Activated CD4-positive, alpha-beta T cell treated with anti-CD3 and anti-CD28 coated beads, Interleukin-10, Interleukin-2, amounts not matched to agents 100 ng/mL and 50 ng/mL, durations not matched to agents 16 hours and 8 hours (primary cell): ENCODE data around the gene ZNF236.
"Not testable (repeated sequence)": the region's sequence is repeated elsewhere in the genome, so short reads cannot be mapped to it uniquely, and the experiment has no call there.

Experiments
- DNase-seq: peaks from one replicate; pipeline ENCODE4 v3.0.0-alpha.2; 2020

The ZNF236 gene

DNA sequence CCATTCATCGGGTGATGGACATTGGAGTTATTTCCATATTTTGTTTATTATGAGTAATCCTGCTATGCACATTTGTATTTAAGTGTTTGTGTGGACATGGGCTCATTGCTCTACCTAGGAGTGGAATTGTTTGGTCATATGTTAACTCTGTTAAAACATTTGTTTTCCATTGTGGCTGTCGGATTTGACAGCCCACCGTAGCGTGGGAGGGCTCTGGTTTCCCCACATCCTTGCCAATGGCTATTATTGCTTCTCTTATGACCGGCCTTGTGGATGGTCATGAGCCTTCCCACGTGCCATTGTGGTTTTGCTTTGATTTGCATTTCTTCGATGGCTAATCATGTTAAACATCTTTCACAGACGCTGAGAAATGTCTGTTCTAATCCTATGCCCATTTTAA is 92.0 kb downstream of the ZNF236 start:
- no peak for DNase-seq

DNA sequence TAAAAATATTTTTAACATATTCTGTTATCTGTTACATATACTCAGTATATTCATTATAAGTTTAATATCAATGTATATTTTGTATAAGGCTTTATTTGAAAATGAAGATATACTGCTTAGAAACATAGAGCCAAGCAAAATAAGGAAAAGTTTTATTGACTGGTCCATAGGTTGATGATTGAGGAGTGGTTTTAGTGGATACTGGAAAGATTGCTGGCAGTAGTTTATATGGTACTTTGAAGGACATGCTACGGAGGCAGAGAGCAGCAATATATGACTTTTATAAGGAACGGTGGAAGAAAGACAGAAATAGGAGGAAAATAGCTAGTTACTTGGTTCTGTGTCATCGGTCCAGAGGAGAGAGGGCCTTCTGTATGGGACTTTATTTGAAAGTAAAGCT is 92.4 kb downstream of the ZNF236 start:
- no peak for DNase-seq

GRCh38 chr18:76915456-76915855 is 93.1 kb downstream of the ZNF236 start:
- DNase-seq = no peak

DNA sequence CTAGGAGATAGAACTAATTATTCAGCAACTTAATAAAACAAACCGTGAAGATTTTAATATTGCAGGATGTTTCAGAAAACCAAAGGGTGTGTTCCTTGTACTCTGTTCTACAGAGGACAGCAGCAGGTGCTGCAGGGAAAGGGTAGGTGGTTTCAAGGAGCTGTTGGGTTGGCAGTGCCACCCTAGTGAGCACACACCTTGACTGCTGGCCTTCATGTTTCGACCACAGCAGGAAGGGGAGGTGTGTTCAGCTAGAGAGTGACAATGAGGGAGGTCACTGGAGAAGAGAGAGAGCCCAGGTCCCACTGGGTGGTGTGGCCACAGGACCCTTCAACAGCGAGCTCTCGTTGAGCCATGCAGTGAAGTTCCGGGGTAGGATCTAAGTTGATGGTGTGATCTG is 98.6 kb downstream of the ZNF236 start:
- DNase-seq = no peak

- peak; percentile 71 for DNase-seq
Measured at GRCh38 chr18:76922107-76922506, 99.8 kb downstream of the ZNF236 start.

DNA sequence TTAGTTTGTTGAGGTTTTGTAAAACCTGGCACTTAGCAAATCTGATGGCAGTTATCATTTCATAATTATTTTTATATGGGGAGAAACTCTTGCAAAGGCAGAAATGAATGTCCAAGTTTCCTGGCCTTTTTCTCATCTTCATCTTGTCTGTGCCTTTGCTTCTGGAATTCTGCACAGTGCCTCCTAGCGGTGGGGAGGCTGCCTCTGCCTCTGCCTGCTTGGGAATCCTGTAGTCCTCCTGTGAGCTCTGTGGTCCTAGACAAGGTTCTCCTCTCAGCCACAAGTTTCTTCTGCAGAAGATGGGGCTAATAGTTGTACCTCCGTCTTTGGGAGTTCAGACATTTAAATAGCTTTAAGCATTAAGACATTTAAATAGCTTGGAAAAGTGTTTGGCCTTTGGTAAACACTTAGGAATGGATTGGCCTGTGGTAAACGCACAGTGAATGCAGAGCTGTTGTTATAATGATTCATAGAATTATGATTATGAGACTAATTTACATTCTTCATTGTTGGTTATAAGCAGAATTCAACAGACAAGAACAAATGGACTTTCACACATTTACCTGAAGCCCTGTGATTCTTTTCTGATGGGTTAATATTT is 101.2 kb downstream of the ZNF236 start:
- no peak for DNase-seq

GRCh38 chr18:76925501-76925900 is 103.1 kb downstream of the ZNF236 start:
- DNase-seq = no peak

DNA sequence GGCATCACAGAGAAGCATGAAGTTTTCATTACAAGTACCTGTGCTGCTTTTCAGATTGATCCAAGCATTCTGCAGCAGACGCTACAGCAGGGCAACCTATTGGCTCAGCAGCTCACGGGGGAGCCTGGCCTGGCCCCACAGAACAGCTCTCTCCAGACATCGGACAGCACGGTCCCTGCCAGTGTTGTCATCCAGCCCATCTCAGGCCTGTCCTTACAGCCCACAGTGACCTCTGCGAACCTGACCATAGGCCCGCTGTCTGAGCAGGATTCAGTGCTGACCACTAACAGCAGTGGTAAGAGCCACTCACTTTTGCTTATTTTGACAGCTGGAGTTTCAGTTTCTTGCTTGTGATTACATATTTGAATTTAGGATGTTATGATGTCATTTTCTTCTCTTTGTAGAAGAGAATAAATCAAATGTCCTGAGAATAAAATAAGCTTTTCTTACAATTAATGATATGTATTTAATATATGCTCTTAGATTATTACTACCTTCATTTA is 104.9 kb downstream of the ZNF236 start:
- no peak for DNase-seq

- peak; percentile 31 for DNase-seq
Measured at GRCh38 chr18:76928179-76928868, 106.0 kb downstream of the ZNF236 start.

- DNase-seq = no peak
Measured at GRCh38 chr18:76931171-76931570, 108.8 kb downstream of the ZNF236 start.

GRCh38 chr18:76932026-76932819 is 109.9 kb downstream of the ZNF236 start:
- DNase-seq = peak; percentile 63

DNA sequence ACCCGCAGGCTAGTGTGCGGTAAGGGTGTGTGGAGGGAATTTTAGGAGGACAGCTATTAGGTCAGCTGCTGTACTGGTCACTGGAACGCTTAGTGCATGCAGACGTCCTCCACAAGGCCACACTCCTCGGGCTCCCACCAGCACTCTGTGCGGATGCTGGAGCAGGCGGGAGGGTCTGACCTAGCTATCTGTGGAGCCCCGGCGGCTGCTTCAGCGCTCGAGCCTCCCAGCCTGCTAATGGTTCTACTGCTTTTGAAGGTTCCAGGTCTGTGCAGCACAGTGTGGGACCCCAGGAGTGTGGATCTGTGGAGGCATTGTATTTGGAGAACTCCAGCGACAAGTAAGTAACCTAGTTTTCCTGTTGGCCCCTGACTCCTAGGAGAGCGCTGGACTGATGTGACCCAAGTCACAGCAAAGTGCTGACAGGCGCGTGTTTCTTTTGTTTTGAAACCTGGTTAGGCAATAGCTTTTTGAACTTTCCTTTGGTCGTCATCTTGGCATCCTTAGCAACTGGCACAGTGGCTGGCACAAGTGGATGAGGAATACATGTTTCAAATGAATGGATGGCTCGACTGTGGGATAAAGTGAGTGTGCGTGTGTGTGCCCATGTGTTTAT is 113.5 kb downstream of the ZNF236 start:
- DNase-seq = no peak

- DNase-seq = no peak
Measured at GRCh38 chr18:76936877-76937276, 114.5 kb downstream of the ZNF236 start.

- no peak for DNase-seq
Measured at GRCh38 chr18:76937597-76937996, 115.2 kb downstream of the ZNF236 start.

DNA sequence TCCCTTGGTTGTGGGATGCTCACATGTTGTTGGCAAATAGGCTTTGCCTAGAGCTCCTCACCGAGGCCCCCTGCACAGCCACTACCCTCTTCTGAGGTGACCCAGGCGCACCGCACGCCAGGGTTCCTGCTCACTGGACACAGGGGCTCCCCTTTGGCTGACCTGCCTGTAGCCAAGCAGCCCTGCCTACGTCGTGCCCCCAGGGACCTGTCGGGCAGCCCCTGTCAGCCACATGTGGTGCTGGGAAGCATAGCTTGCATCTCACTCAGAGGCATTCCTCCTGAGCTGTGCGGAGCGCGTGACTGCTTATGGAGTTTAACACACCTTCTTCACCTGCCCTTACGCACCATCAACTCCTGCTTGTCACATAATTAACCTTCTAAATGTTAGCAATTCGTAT is 116.3 kb downstream of the ZNF236 start:
- no peak for DNase-seq

DNA sequence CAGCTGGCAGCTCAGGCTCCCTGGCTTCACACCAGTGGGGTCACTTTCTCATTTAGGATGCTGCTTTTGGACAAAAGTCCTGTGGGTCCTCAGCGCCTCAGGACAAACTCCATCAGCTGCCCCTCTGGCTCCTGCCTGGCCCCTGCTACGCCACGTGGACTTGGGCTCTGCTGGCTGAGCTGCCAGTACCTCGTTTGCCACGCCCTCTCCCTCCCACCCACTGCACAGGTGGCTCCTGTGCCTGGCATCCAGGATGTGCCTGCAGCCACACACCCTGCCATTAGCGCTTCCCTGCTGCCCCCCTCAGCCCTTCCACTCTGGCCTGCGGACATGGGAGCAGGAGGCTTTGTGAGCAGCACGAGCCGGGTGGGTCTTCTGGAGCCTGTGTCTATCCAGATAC is 118.9 kb downstream of the ZNF236 start:
- no peak for DNase-seq

GRCh38 chr18:76943542-76944339 is 121.4 kb downstream of the ZNF236 start:
- DNase-seq = no peak

GRCh38 chr18:76944346-76944745 is 122.0 kb downstream of the ZNF236 start:
- not testable (repeated sequence) for DNase-seq

DNA sequence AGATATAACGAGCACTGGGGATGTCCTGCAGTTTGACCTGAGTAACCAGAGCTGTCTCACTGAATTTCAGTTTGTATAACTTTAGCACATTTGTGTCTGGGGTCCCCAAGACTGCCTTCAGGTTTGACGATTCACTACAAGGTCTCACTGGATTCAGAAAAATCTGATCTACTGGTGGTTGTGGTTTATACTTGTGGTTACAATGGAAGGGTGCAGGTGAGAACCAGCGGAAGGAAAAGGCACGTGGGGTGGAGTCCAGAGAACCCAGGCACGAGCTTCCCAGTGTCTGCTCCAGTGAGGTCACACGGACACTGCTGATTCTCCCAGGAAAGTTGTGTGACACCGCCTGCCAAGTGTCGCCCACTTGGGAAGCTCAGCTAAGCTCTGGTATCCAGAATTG is 126.0 kb downstream of the ZNF236 start:
- peak; percentile 35 for DNase-seq

DNA sequence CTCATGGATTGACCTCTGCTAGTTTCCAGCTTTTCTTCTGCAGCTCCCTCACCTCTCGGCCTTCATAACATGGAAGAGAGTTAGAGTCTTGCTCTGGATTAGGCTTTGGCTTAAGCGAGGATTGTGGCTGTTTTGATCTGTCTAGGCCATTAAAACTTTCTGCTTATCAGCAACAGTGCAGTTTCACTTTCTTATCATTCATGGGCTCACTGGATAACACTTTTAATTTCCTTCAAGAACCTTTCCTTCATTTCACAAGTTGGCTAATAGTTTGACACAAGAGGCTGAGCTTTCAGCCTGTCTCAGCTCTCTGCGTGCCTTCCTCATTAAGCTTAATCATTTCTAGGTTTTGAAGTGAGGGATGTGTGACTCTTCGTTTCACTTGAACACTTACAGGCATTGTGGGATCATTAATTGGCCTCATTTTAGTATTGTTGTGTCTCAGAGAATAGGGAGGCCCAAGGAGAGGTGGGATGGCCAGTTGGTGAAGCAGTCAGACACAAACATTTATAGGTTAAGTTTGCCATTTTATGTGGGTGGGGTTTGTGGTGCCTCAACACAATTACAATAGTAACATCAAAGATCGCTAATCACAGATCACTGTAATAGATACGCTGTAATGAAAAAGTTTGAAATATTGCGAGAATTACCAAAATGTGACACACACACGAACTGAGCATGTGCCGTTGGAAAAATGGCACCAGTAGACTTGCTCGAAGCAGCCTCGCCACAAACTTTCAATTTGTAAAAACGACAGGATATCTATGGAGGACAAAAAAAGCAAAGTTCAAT is 129.3 kb downstream of the ZNF236 start:
- DNase-seq = peak; percentile 66

GRCh38 chr18:76952747-76953146 is 130.4 kb downstream of the ZNF236 start:
- DNase-seq = no peak

- no peak for DNase-seq
Measured at GRCh38 chr18:76953156-76953555, 130.8 kb downstream of the ZNF236 start.
